Myocyte (in vitro differentiated cells): ENCODE measurements around the gene SLC39A1. TPM values are rescaled to one million over a fixed set of nuclear protein-coding genes. Genes with fewer than 3 reads are reported as not detected.
A peak's percentile ranks its signal among the peaks of the same experiment; 100 is the strongest.
"Not testable (repeated sequence)": the region's sequence is repeated elsewhere in the genome, so short reads cannot be mapped to it uniquely, and the experiment has no call there.

Experiments
- DNase-seq: peaks from one replicate; pipeline ENCODE4 v3.0.0-alpha.2; 2012; ENCODE audit warnings: low read depth
- polyA plus RNA-seq: library from polyadenylated mRNA; unstranded; fragments of >200 nt; gene quantifications from one replicate; pipeline ENCODE4 v1.2.1, GENCODE V29; 2012; ENCODE audit warnings: missing spikeins
- total RNA-seq: library from RNA; depleted of rRNA; stranded (reverse); fragments of >200 nt; gene quantifications from 2 replicates; pipeline ENCODE4 v1.2.3, GENCODE V29; 2014

The SLC39A1 gene, protein sequence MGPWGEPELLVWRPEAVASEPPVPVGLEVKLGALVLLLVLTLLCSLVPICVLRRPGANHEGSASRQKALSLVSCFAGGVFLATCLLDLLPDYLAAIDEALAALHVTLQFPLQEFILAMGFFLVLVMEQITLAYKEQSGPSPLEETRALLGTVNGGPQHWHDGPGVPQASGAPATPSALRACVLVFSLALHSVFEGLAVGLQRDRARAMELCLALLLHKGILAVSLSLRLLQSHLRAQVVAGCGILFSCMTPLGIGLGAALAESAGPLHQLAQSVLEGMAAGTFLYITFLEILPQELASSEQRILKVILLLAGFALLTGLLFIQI
- total RNA-seq: 64.4 and 69.9 TPM in 2 replicates
- 92.9 TPM for polyA plus RNA-seq

DNA sequence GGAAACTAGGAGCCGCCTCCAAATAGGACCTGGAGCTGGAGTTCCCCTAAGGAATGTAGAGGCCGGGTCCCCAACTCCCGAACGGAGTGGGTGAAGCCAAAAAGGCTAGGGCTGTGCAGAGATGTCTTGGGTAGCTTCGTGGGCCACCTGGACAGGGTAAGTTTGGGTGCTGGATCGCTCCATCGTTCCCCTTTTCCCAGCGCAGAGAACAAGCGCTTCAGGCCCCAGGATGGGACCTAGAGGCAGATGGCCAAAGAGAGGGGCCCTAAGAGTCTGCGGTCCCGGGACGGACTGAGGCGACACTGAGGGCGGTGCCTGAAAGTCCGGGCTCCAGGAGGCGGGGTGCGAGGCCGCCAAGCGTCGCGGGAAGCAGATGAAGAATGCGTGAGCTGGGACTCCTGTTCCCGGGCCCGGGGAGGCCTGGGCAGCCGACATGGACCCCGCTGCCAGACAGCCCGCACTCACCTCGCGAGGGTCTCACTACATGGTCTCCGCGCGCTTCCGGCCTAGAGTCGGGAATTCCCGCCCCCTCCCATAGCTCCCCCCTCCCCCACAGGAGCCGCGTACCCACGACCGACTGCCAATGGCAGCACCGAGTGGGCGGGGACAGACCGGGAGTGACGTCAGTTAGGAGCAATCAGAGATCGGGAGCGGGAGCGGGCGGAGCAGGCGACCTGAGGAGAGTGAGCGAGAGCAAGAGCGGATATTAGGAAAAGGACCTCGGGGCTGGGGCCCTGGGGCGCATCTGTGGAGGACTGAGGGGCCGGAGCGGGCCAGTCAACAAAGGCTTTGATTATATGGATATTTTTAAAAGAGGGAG is at the start of gene SLC39A1:
TSS of gene SLC39A1 (minus strand) at position 508 of the 820 bp plus-strand sequence. CDS start 822 bp downstream, outside the sequence.
- DNase-seq: peak; percentile 97

DNA sequence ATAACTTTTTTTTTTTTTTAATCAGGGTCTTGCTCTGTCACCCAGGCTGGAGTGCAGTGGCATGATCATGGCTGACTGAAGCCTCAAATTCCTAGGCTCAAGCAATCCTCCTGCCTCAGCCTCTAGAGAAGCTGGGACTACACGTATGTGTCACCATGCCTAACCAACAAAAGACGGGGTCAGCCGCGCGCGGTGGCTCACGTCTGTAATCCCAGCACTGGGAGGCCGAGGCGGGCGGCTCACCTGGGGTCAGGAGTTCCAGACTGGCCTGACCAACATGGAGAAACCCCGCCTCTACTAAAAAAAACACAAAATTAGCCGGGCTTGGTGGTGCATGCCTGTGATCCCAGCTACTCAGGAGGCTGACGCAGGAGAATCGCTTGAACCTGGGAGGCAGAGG is 49.2 kb upstream of the SLC39A1 start:
- DNase-seq: not testable (repeated sequence)

DNA sequence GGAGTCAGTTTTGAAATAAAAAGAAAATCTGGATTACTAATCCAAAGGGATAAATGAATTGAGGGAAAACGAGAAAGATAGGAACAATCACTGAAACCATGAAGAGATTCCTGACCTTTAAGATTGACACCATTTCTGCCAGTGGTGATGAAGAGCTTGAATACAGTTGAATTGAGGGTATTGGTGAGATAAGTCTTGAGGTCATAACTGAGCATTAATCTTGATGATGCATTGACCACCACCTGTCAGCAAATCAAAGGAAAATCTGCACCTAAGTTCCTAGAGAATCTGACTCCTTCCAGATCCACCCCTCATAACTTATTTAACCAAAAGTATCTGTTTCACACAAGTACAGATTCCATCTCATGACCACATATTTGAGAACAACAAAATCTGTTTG is 48.8 kb upstream of the SLC39A1 start:
- DNase-seq: no peak

DNA sequence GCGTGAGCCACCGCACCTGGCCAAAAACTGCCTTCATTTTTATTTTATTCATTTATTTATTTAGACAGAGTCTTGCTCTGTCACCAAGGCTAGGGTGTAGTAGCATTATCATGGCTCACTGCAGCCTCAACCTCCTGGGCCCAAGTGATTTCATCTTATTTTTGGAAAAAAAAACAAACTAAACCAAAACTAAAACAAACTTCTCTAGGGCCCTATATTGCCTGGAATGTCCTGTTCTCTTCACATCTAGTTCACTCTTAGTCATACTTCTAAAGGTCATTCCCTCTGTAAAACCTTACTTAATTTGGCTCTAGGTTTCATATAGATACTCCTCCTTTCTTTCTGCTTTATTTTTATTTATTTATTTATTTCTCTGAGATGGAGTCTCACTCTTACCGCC is 42.8 kb upstream of the SLC39A1 start:
- no peak for DNase-seq

DNA sequence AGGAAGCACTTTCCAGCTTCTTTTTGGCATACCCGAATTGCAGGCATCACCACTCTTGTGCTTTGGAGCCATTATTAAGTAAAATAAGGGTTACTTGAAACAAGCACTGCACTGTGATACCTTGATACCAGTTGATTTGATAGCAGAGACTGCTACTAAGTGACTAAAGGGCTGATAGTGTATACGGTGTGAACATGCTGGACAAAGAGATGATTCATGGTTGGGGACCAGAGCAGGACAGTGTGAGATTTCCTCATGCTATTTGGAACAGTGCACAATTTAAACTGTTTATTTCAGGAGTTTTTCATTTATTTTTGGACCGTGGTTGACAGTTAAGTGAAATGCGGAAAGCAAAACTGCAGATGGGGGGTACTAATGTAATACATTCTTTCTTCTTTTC is 37.1 kb upstream of the SLC39A1 start:
- no peak for DNase-seq

DNA sequence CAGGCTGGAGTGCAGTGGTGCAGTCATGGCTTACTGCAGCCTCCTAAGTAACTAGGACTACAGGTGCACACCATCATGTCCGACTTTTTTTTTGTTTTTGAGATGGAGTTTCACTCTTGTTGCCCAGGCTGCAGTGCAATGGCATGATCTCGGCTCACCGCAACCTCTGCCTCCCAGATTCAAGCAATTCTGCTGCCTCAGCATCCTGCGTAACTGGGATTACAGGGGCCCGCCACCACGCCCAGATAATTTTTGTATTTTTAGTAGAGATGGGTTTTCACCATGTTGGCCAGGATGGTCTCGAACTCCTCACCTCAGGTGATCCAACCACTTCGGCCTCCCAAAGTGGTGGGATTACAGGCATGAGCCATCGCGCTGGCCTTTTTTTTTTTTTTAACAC is 33.5 kb upstream of the SLC39A1 start:
- not testable (repeated sequence) for DNase-seq

DNA sequence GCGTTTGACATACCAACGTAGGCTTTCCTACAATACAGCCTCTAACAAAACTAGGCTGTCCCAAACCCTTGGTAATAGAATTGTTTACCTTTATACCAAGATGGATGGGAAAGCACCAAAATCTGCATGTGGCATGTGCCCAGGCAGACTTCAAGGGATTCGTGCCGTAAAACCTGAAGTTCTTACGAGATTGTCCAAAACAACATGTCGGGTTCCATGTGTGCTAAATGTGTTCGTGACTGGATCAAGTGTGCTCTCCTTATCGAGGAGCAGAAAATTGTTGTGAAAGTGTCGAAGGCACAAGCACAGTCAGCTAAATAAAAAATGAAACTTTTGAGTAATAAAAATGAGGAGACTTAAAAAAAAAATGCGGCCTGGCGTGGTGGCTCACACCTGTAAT is 32.3 kb upstream of the SLC39A1 start:
- no peak for DNase-seq

DNA sequence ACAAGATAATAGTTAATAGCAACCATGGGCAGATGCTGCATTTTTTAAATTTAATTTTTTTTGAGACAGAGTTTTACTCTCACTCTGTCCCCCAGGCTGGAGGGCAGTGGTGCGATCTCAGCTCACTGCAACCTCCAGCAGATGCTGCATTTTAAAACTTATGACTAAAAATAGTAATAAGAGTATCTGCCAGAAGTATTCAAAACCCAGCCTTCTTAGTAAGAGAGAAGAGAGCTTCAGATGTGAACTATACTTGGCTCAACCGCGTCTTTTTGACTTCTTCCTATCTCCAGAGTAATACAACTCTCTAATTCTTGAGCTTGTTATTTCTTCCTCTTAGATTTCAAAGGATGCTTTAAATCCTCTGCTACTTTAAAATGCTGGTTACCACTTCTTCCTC is 31.9 kb upstream of the SLC39A1 start:
- no peak for DNase-seq

DNA sequence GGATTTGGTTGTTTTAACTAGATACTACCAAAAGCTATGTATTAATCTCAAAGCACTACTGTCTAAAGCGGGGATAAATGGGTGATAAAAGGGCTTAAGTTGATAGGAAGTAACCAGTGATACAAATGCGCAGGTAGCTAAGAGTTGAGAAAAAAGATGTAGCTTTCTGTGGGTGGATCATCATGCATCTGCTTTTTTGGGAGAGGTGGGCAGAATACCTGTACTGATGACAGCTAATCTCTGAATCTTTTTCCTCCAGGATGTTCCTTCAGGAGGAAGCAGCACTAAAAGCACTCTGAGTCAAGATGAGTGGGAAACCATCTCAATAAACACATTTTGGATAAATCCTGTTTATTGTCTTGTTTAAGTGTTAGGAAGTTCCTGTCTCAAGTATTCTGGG is 28.5 kb upstream of the SLC39A1 start:
- no peak for DNase-seq

DNA sequence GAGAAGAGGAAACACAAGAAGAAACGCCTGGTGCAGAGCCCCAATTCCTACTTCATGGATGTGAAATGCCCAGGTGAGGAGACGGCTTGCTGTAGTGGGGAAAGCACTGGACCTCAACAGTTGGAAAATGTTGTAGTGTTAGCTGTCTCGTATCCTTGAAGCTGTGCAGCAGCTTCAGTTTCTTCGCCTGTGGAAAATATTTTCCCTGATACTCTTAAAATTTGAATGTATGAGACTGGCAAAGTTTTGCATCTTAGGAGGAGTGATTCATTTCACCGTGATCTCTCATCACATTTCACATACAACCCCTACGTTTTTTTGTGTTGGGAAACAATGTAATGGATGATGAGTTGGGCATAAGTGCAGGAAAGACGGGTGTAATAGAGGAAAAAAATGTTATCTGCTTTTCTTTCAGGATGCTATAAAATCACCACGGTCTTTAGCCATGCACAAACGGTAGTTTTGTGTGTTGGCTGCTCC is 27.9 kb upstream of the SLC39A1 start:
- DNase-seq: no peak

DNA sequence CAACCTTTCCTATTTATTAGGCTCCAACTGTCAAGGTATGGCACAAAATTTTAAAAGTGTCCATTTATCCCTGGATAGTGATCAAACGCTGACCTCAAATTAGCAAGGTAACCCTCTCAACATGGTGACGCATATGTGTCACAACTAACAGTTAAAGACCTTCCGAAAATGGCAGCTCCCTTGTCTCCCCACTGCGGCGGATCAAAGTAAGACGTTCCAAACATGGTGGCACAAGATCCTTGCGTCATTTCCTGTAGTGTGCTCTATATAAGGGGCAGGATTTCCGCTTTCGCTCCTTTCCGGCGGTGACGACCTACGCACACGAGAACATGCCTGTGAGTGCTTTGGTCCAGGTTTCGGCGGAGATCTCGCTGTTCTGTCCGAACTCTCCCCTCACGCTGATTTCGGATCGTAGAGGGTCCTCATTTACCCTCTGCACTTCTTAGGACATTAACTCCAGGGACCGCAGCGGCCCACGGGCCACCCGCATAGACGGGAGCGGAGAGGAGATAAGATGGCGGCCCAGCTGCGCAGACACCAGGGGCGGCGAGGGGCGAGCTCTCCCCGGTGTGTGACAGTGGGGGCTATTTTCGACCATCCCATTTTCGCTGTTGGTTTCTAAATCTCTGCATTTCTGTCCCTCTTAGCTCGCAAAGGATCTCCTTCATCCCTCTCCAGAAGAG is 27.3 kb upstream of the SLC39A1 start, which contains the start of gene RPS27:
TSS of gene RPS27 (plus strand) at position 295 of the 683 bp plus-strand sequence. CDS start at position 330, 35 bp downstream.
- peak; percentile 99 for DNase-seq

DNA sequence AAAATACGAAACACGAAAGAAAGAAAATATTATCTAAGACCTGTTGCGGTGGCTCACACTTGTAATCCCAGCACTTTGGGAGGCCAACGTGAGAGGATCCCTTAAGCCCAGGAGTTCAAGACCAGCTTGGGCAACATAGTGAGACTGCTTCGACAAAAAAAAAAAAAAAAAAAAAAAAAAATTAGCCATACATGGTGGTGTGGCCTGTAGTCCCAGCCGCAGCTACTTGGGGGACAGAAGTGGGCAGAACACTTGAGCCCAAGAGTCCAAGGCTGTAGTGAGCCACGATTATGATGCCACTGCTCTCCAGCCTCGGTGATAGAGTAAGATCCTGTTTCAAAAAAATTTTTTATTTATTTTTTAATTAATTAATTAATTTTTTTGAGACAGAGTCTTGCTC is 24.3 kb upstream of the SLC39A1 start:
- no peak for DNase-seq

DNA sequence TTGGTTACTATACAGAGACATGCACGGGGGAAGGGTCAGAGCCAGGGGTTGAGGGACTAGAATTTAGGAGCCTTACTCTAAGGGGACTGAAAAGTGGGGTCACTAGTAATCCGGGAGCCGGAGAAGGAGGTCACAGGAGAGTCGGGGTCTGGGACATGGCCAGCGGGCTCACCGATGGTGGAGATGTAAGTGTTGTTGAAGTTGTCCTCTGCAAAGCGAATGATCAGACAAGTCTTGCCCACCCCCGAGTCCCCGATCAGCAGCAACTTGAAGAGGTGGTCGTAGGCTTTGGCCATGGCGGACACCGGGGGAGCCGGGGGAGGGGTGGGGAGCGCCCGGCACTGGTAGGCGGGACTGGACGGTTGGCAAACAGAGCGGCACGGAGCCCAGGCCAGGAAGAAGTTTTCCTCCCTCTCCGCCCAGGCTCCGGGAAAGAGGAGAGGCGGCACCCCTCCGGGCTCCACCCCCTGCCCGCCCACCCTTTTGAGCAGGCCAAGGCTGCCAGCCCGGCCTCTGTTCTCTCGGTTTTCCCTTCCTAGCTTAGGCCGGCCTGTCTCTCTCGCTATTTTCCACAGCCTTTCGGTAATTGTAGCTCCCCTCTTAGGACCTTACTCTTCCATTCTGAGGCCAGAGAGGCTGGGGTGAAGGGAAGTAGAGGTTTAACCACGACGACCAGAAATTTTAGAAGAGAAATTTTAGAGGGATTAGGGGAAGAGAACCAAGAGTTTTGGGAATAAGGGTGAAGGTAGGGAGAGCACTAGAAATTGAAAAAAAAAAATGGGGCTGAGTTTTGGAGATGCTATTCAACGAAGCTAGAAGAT is 22.8 kb upstream of the SLC39A1 start, which contains the start of gene RAB13:
TSS of gene RAB13 (minus strand) at position 399 of the 821 bp plus-strand sequence. CDS start at position 296, 103 bp downstream.
- DNase-seq: peak; percentile 88

DNA sequence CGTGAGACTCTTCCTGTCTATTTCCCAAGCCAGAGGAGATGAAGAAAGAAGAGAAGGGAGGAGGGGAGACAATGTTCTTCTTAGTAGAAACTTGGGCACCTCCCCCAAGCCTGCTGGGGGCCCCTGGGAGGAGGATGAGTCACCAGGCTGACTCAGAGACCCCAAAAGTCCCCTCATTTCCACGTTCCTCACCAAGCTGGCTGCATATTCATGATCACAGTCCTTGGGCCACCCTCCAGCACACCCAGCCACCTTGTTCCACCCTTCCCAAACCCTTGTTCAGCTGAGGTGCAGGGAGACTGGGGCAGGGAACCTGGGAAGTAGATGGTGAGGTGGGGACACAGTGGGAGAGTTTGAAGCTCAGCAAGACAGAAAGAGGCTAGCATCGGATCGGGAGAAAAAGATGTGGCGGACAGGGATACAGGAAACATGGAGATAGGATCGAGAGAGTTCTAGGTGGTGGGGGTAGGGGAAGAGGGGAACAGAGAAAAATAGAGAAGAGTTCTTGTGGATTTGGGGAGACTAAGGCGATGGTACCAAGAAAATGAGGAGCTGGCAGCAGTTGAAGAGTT is 22.1 kb upstream of the SLC39A1 start:
- DNase-seq: peak; percentile 36

DNA sequence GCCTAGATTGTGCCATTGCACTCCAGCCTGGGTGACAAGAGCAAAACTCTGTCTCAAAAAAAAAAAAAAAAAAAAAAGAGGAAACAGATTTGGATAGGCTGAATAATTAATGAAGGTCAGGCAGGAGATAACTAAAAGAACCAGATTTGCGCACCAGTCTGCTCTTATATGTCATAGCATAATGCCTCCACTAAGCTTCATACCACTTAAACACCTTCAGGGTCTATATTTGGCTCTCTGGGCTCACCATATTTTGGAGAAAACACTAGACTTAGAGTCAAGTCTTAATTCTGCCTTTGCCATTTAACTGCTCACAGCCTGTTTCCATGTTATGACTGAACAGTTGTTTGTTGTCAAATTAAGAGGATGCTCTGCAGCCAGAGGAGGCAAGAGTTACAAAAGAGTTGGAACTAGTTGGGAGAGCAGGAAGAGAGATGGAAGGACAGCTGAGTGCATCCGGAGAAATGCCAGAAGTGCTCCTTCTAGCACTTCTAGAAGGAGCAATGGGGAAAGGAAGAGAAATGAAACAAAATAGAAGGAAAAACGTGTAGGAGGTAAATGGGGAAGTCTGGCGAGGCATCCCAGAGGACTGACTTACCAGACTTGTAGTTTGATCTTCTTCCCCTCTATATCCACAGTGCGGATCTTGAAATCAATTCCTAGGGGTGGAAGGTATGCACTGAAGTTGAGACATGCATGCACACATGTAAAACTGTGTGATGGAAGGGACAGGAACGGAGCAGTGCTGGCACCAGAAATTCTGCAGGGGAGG is 21.0 kb upstream of the SLC39A1 start:
- DNase-seq: no peak

DNA sequence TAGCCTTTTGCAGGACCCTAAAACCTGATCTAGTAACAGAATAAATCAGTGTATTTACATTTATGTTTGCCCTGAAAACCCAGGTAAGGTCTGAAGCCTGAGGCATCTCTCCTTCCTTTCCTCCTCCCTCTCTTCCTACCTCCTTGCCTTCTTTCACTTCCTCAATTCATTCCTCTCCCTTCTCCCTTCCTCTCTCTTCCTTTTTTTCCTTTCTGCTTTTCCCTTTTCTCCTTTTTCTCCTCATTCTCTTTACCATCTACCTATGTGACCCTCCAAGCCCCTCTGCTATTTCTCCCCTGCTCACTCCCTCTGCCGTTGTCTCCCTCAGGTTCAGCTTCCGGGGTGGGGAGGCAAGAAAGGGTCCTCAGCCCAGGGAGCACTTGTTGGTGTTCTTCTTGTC is 18.4 kb upstream of the SLC39A1 start:
- DNase-seq: not testable (repeated sequence)

DNA sequence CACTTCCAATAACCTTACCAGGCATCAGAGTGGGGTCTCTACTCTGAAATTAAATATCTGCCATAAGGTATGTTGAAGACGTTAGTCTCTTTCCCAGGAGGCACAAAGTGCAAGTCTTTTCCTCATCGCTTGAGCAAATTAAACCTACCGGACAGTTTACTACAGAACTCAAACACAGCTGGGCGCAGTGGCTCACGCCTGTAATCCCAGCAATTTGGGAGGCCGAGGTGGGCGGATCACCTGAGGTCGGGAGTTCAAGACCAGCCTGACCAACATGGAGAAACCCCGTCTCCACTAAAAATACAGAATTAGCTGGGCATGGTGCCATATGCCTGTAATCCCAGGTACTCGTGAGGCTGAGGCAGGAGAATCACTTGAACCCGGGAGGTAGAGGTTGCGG is 15.8 kb upstream of the SLC39A1 start:
- DNase-seq: not testable (repeated sequence)

DNA sequence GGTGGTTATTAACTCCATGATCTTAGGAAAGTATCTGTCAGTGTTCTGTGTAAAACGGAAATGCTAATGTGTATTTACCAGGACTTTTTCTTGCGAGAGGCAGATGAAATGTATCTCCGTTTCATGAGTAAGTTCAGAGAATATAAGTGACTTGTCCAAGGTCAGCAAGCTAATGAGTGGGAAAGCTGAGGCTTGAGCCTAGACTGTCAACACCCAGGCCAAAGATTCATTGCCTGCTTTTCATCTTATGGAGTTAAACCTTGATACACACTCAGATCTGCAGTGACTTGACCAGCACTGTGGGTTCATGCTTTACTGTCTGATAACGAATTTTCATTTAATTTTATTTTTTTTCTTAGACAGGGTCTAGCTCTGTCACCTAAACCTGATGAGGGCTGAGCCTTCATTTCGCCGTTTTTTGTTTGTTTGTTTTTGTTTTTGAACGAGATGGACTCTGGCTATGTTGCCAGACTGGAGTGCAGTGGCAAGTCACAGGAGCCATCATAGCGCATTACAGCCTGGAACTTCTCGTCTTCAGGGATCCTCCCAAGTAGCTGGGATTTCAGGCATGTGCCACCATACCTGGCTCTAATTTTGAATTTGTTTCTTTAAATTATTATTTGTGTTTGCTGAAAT is 15.1 kb upstream of the SLC39A1 start:
- DNase-seq: no peak
